ENCODE results near the gene PRKAB2.
"Not testable (repeated sequence)": the region's sequence is repeated elsewhere in the genome, so short reads cannot be mapped to it uniquely, and the experiment has no call there.

The PRKAB2 gene

DNA sequence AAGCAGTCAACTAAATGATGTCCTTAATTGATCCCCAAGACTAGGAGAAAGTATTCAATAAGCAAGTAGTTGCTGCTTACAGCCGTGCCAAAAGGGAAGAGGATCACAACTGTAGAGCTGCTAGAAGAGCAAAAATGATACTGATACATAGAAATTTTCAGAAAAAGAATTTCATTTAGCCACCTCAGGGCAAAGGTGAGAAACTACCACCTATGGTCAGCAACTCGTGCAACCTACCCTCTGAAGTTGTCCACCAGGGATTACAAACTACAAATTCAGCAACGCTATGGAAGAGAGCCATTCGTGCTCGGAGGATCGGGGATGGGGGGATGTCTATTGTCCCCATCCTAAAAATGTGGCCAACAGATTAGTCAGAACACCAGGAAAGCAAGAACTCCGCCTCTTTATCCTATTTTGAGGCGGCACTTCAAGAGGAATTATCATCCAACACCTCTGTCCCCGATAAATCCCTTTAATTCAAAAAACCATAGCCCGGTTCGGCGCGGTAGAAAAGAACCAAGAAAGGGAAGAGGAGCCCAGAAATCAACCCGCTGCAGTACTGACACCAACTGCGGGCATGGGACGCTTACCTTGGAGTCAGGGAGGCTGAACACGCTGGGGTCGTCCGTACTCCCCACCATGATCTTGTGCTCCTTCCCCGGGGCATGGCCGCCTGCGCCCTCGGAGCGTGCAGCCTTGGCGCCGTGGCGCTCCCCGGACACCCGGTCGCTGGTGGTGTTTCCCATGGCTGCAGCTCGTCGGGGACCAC lies 687 bp downstream of the PRKAB2 start:
- DNase-seq, result no peak

DNA sequence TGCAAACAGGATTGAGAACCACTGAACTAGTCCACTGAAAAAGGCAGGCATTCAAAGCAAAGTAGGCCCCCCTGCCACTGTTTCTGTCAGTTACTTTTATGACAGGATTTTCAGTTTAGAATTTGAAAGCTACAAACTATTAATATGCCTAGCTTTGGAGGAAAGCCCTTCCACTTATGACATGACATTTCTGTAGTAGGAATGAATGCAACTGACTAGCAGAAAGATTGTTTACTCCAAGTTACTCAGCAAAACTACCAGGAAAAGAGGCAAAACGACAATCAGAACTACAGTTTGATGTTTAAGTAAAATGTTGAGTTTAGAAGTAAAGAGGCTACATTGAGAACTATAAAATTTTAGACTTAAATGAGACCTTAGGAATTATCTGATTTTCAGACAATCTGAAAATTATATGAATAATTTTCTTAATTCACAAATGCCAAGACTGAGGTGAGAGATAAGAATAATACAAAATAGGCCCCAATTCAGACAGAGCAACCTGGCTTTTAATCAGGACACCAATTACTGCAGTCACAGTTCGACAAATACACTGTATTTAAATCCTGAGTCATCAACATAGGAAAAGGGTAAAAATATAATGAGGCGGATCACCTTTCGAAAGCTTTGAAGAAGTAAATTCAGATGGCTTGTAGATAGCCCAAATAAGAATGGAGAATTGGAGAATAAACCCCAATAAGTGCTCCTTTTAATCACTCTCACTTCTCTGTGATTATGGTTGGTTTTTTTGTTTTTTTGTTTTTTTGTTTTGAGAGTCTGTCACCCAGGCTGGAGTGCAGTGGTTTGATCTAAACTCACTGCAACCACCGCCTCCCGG lies 2.2 kb downstream of the PRKAB2 start:
- DNase-seq, result no peak

DNA sequence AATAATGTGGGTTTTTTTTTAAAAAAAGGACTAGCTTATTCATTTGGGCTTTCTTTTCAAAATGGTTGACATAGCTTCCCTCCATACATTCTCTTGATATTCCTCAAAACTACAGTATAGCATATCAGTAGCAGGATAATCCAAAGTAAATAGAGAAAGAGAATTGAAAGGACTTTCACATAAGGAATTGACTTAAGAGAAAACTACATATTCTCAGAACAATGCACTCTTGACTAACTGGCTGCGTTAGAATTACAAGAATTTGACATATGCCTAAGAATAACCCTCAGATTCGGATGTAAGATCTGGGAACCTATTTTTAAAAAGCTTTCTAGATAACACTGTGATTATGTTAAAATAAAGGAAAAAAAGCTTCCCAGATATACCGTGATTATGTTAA lies 3.1 kb downstream of the PRKAB2 start:
- no peak for DNase-seq

DNA sequence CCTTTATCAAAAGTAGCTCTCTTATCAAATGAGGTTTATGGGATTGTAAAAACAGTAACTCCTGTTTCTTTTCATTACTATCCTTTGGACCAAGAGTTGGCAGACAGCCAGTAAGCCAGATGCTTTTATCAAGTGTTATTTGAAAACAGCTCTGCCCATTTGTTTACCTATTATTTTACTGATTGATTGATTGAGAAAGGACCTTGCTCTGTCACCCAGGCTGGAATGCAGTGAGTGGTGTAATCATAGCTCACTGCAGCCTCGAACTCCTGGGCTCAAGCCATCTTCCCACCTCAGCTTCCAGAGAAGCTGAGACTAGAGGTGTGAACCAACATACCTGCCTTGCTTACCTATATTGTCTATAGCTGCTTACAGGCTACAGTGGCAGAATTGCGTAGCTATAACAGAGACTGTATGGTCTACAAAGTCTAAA lies 3.6 kb downstream of the PRKAB2 start:
- DNase-seq, result no peak

DNA sequence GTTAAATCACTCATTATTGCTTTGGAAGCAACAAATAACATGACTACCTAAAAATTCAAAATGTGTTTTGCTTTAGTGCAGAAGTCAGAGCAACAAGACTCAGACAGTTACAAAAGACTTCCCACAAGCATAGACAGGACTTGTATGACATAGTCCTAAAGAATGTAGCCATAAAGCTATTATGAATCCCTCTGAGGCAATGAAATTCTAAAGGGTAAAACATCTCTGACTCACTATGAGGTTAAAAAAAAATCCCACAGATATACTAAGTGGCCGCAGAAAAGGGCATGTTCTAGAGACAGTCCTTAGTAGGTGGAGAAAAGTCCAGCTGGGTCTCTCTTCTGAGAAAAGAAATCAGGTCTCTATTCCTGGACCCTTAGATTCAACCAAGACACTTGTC lies 4.9 kb downstream of the PRKAB2 start:
- no peak for DNase-seq

DNA sequence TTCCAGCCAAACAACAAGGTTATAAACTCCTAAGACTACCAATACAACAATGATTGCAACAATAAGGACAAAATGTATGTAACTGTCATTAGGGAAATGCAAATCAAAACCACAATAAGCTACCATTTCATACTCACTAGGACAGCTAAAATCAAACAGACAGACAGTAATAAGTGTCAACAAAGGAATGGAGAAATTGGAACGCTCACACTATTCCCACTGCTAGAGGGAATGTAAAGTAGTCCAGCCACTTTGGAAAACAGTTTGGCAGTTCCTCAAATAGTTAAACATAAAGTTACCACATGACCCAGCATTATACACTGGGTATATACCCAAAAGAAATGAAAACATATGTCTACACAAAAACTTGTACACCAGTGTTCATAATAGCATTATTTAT lies 9.3 kb downstream of the PRKAB2 start:
- no peak for DNase-seq

DNA sequence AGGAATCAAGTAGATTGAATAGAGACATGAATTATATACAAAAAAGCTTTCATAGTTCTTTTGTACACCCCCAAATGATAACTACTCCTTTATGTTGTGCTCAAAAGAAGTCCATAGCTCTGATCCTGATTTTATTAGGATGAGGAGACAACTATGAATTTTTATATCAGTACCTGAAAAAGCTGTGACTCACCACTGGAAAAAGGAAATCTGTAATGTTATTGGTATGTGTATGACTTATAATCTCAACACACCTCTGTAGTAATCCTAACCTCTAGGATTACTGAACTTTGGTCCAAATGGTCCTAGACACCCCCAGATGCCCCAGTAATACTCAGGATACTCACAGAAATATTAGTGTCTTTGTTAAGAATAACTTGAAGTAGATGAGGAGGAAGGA lies 10.2 kb downstream of the PRKAB2 start:
- no peak for DNase-seq

DNA sequence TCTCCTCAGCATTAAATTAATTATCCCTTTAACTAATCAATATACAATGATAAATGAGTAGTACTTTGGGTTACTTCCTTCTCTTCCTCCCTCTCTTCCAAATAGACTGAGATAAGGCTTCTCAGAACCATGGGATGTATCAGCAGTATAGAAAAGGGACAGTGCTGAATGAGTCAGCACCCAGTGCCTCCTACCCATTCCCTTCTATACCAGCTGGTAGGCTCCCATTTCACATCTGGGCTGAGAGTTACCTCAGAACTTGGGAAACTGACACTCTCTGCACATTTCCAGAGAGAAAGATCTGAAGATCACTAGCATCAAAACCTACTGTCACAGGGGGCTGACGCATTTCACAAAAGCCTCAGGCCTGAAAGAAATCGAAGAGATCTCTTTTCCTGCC lies 15.2 kb downstream of the PRKAB2 start:
- DNase-seq, result not testable (repeated sequence)

DNA sequence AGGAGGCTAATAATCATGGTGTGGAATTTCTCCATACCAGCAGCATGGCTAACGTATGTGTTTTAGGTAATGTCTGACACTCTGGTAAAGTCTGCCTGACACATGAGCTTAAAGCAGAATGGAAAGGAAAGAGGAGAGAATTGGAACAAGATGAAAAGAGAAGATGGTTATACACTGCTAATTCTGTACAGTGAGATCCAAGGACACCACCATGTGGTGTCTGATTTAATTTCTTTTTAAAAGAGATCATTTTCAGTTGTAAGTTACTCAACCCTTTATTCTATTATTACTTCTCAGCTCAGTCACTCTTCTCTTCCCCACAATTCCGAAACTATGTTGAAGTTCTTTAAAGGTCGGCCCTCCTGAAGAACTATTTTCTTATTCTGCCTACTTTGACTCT lies 15.6 kb downstream of the PRKAB2 start:
- no peak for DNase-seq

DNA sequence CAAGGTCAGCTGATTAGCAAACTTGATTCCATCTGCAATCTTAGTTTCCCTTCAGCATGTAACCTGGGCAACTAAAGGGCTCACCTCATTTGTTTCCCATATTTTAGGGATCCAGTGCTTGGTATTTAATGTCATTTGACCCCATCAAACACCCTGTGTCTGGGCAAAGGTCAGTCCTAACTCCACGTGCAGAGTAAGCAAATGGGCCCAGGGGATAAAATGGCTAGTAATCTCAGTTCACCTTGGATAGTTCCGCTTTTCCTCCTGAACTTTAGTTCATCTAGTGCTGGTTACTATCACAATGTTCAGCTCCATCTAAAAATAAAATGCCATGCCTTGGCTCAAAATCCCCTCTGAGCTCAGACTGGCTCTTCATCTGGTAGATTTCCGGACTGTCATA lies 19.5 kb downstream of the PRKAB2 start:
- DNase-seq, result no peak

DNA sequence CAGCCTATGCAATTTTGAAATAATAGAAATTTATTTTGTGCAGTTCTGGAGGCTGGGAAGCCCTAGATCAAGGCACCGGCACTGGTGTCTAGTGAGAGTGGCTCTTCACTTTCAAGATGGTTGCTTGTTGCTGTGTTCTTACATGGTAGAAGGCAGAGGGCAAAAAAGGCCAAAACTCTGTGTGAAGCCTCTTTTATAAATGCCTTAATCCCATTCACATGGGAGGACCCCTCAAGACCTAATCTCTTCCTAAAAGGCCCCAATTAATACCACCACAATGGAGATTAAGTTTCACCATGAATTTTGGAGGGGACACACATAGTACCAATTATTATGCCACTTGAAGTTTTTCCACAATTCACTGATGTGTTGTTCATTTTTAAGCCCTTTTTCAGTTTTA lies 21.0 kb downstream of the PRKAB2 start:
- DNase-seq, result no peak

DNA sequence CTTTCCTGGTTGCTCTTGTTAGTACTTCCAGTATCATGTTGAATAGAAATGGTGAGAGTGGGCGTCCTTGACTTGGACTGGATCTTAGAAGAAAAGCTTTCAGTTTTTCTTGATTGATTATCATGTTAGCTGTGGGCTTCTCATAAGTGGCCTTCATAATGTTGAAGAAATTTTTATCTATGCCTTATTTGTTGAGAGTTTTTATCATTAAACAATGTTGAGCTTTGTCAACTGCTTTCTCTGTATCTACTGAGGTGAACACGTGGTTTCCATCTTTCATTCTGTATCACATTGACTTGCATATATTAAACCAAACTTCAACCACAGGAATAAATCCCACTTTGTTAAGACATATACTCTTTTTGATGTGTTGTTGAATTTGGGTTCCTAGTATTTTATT lies 29.4 kb downstream of the PRKAB2 start:
- DNase-seq, result no peak

DNA sequence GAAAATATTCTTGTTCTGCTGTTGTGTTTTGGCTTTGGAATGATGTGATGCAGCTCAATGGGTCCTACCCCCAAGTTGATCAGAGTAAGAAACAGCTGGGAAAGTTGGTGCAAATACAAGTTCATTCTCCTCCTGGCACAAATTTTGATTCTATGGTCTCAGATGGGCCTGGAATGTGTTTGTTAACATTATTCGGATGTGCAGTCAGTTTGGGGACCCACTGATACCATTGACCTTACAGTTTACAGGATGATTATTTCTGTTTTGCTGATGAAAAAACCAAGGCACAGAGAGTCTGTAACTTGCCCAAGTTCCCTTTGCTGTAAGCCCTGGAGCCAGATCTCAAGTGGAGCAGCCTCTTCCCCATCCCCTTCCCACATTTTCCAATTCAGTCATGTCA lies 41.5 kb downstream of the PRKAB2 start:
- not testable (repeated sequence) for DNase-seq

DNA sequence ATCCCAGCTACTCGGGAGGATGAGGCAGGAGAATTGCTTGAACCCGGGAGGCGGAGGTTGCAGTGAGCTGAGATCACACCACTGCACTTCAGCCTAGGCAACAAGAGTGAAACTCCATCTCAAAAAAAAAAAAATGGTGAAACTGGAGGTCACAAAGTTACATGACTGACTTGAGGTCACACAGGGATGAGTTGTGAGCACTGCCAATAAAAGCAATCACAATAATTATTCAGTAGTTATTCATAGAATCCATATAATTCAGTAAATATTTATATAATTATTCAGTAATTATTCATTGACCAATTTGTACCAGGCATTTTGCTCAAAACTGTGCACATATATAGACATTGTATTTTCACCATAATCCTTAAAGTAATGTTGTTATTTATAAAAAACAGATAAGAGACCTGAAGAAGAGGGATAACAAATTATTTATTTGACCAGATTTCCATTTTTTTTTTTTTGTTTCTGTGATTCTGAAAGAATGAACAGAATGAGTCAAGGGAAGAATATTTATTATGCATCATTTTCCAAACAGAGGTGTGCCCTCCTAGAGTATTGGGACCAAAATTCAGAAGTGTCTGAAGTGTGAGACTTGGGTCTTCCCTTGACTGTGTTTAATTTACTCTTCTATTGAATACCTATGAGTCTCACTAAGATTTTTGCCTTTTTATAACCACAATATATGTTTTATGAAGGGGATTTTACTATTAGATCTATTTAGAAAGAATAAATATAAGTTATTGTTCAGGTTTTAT lies 43.0 kb downstream of the PRKAB2 start:
- no peak for DNase-seq

DNA sequence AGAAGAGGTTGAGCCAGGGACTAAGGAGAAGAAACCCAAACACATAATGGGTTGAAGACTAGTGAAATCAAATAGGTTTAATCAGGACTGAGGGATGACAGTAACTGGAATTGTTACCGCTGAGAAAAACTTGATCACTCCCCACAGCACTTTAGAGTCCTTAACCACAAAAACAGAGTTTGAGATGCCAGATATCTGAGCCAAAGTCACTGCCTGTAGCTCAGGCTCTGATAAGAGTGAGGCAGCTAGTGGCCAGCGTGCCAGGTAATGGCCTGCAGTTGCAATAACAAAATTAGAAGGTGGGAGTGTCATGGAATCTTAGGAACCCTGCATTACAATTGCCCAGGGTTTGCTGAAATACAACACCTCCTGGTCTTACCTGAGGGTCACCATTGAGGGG lies 48.0 kb downstream of the PRKAB2 start:
- DNase-seq, result no peak

DNA sequence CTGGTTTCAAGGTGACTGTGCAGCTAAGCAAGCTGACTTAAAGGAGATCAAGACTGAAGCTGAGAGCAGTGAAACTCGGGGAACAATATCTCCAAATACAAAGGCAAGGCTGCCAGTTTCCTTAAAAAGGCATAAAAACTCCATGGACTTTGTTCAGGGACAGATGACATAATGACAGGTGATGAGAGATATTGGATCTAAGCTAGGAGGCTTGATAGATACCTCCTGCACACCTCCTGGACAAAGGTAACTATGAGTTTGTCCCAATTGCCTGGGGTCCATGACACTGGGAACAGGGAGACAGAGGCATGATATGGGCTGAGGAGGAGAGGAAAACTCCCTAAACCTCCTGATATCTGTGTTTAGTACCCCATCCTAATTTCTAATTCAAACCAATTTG lies 55.2 kb downstream of the PRKAB2 start:
- no peak for DNase-seq

DNA sequence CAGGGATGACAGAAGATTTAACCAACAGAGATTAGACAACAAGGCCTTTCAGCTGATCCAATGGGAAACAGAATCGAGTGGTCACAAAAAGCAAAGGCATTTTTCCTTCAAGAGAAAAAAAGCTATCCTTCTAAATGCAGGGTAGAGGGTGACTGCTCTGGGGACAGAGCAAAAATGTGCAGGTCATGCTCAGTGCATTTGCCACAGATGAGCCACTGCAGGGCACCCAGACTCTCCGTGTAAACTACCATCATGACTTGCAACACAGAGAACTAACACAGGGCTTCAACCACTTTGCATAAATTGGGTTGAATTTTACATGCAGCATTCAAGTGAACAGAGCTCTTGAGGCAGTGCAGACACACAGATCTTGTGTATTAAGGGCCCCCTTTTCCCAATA lies 56.8 kb downstream of the PRKAB2 start:
- no peak for DNase-seq

DNA sequence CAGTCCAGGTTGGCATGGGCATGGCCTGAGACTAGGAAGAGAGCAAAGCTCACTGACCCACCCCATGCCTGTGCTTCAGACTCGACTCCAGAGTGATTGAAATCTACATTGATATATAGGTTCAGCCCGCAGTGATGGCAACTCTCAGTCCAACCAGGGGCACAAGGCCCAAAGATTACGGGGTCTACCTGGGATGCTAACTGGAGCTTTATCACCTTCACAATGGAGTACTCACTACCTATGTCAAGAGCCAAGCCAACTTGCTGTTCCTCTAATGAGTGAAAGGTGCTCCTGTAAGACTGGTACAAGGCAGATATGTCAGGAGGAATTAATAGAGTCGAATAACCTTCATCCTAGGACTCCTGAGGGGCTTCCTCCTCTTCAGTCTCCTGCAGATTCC lies 57.2 kb downstream of the PRKAB2 start:
- DNase-seq, result not testable (repeated sequence)

DNA sequence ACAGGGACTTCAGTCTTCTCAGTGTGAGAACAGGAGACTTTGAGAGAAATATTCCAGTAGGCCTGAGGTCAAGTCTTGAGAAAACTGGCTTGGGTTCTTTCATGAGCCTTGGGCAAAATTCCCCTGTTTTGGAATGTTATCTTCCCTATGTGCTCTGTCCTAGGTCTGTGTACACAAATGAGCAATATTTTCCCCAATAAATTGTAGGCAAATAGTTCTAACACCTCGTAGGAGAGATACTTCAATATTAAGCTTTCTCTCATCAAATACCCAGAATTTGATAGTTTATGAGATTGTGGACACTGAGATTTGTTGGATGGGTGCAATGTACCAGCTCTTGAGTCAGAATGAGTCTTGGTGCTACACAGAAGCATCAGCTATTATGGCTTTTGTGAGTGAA lies 57.9 kb downstream of the PRKAB2 start:
- not testable (repeated sequence) for DNase-seq

DNA sequence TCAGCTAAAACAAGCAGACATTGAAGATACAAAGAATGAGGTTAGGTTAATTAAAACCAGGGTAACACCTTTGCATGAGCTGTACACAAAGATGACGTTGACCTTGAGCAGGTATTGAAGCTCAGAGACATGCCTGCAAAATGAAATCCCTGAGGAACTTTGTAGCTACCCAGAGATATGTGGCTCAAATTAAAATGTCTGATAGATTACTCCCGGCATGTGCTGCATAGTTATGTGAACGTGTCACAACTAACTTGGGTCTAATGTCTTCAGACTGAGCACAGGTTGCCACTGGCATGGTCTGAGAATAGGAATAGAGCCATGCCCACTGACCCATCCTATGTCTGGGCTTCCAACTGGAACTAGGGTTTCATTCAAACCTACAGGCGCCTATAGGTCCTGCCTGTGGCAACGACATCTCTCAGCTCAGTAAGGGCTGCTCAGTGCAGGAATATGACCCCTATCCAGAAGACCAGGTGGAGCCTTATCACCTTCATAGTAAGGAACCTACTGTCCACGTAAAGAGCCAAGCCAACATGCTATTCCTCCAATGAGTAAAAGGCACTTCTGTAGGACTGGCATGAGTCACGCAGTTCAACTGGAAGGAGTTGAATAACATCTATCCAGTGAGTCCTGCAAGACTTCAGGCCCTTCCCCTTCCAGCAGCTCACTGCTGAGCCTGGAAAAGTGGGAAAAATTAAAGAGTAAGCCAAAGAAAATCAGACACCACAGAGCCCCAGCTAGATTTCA lies 60.7 kb downstream of the PRKAB2 start:
- no peak for DNase-seq

DNA sequence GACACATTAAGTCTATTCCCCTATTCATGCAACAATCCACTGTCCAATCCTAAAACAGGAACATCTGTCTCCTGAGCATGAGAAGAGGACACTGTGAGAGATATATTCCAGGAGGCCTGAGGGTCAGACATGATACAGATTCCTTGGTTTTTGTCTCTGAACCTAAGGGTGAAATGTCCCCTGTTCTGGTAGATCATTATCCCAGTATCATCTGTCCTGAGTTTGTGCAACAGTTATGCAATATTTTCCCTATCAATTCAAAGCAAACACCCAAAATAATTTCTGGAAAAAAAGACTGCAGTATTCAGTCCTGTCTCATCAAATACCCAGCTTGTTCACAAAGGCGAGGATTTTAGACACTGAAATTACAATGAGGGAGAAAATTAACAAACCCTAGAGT lies 61.4 kb downstream of the PRKAB2 start:
- no peak for DNase-seq

DNA sequence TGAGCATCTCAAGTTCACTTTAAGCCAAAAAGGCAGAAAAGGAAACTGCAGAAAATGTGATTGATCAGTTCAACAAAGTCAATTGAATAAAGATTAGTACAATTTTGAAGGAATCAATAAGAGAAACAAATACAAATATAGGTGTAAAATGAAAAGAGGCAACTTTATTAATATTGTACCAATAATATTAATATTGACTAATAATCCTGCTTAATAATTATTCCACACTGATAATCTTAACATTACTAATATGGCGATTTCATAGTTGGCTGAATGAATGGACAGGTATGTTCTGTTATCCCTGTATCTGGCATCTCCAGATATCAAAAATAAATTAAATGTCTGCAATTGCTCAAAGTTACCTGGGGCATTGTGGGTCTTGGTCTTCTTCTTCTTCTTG lies 61.8 kb downstream of the PRKAB2 start:
- no peak for DNase-seq

DNA sequence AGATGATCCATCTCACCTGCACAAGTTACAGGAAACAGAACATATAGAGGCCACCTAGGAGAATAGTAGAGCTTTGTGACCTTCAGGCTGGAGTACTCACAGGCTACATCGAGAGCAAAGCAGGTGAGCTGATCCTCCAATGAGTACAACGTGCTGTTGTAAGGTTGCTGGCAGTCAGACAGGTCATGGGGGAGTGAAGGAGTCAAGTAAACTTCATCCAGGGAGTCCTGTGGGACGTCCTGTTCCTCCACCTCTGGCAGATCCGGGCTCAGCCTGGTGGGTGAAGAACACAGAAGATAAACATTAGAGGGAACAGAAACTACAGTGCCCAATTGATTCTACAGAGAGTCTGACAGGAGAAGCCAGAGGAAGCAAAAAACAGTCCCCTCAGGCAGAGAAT lies 62.5 kb downstream of the PRKAB2 start:
- DNase-seq, result no peak

Measured in right hindlimb (tissue), 1 donor.